A204.1 (cell line): ENCODE measurements around the gene MYL5.

ENCODE experiments used
- FAIRE-seq: peaks from 2 replicates; lab custom pipeline; 2012; peaks lifted over from hg19 to GRCh38; lab: Jason Lieb, UNC

The MYL5 gene

GRCh38 chr4:707929-708630 is 33.7 kb downstream of the MYL5 start:
- no peak for FAIRE-seq

DNA sequence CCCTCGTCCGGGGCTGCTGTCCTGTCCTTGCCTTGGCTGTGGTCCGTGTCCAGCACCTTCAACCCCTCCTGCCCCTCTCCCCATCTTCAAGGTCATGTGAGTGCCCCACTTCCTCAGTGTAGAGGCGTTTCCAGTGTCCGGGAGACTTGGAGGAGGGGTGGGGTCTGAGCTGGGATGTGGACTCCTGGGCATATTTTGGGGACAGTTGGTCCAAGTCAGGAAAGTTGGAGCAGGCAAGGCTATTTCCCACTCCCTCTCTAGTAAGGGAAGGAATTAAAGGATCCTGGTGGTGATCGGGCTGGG is 34.2 kb downstream of the MYL5 start:
- no peak for FAIRE-seq

DNA sequence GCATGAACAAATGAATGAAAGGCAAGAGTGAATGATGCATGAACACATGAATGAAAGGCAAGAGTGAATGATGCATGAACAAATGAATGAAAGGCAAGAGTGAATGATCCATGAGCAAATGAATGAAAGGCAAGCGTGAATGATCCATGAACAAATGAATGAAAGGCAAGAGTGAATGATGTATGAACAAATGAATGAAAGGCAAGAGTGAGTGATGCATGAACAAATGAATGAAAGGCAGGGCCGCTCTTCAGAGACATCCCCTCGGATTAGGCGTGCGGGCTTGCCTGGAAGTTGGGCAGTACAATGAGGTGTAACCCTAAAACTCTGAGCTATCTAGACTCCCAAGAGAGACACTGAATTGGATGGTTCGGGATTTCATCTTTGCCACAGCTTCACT is 35.0 kb downstream of the MYL5 start:
- FAIRE-seq = no peak

- FAIRE-seq = no peak
Observed at GRCh38 chr4:710116-710515, 35.8 kb downstream of the MYL5 start.

GRCh38 chr4:710916-711315 is 36.6 kb downstream of the MYL5 start:
- FAIRE-seq = no peak

DNA sequence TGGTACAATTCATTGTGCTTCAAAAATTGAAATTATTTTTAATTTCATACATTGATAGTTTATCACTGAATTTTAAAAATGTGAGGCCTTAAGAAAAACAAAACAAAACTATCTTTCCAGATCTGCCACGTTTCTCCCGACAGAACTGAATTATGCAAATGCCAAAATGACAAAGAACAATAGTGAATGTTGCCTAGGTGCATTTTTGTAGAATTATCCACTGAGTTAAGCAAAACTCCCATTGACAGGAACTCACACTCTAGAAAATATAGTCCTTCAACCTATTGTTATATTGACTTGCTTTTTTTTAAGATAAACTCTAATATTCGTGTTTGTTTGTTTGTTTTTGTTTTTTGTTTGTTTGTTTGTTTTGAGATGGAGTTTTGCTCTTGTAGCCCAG is 37.8 kb downstream of the MYL5 start:
- no peak for FAIRE-seq

DNA sequence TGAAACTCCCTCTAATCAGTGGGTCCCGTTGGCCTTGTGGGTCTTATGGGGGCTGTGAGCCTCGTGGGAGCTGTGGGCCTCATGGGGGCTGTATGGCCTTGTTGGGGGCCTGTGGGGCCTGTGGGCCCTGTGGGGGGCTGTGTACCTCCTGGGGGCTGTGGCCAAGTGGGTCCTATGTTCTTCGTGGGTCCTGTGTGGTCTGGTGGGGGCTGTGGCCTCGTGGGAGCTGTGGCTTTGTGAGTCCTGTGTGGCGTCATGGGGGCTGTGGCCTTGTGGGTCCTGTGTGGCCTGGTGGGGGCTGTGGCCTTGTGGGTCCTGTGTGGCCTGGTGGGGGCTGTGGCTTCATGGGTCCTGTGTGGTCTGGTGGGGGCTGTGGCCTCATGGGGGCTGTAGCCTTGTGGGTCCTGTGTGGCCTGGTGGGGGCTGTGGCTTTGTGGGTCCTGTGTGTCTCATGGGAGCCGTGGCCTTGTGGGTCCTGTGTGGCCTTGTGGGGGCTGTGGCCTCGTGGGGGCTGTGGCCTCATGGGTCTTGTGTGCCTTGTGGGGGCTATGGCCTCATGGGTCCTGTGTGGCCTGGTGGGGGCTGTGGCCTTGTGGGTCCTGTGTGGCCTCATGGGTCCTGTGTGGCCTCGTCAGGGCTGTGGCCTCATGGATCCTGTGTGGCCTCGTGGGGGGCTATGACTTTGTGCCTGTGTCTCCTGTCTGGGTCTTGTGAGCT is 38.7 kb downstream of the MYL5 start:
- no peak for FAIRE-seq

GRCh38 chr4:714087-714486 is 39.7 kb downstream of the MYL5 start:
- no peak for FAIRE-seq

DNA sequence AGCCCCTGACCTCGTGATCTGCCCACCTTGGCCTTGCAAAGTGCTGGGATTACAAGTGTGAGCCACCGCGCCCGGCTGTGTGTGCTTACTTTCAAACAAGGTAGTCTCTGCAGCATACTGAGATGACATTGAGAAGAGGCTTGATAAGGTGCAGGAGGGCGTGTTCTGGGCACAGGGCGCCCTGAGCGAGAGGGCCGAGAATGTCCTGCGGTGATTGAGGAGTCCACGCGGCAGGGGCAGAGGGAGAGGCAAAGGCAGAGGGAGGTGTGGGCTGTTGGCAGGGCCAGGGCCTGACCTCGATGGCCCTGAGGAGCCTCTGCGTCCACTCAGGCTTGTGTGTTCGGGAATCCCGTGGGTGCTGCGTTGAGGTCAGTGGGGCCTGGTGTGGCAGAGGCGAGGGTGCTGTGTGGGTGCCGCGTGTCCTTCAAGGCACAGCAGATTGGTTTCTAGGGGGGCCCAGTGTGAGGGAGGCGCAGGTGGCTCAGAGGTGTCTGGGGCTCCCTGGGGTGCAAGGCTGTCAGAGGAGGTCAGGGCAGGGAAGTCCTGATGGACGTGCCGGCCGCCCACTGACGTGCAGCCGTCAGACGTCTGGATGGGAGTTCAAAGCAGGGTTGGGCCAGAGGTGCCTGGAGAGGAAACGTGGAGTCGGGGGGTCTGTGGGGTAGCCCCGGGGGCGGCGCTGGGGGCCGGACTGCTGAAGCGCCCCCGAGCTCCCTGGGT is 43.4 kb downstream of the MYL5 start:
- FAIRE-seq = no peak

DNA sequence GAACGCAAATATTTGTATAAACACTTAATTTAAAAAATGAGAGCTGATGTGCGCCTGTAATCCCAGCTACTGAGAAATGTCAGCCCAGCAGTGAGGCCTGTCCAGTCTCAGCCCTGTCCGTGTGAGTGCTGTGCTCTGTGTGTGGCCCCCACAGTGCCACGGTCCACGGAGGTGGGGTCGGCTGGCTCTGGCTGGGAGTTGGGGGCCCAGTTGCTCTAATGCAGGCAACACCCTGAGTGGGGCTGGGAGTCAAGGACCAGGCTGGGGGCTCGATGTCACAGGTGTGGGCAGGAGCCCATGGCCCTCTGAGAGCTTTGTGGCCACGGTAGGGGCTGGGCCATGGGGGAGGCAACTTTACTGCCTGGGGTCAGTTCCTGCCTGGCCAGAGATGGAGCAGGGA is 44.1 kb downstream of the MYL5 start:
- FAIRE-seq = no peak

- no peak for FAIRE-seq
Observed at GRCh38 chr4:720111-720860, 45.9 kb downstream of the MYL5 start.

- FAIRE-seq = no peak
Observed at GRCh38 chr4:721261-722168, 47.2 kb downstream of the MYL5 start.

GRCh38 chr4:722169-722725 is 47.9 kb downstream of the MYL5 start:
- no peak for FAIRE-seq

- FAIRE-seq = no peak
Observed at GRCh38 chr4:722851-723360, 48.6 kb downstream of the MYL5 start.

DNA sequence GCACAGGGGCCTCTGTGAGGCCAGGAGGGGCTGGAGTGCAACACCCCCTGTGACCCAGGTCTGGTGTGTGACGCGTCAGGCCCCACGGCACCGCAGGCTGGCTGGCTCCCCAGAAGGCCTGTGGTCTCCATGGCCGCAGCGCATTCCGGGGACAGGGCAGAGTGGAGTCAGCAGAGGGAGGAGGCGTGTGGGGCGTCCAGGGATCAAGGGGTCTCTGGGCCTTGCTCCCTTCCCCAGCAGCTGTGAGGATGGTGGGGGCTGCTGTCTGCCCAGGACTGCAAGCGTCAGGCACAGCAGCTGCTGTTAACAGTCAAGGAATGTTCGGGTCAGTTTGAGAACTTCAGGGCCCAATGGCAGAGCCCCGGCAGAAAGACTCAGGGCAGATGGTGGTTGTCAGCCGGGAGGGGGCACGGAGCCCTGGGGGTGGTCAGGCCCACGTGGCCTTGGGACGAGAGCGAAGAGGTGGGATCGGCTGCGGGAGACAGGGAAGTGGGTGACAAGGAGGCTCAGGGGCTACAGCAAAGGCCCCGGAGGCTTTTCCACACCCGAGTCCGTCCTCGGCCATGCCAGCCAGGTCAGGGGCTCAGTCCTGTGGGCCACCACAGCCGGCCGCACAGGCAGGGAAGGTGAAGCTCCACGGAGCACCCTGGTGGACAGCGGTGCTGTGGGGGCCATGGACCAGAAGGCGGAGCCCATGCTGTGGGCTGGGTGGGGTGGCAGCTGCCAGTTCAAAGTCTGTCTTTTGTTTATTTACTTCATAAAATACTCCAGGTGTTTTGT is 49.6 kb downstream of the MYL5 start:
- no peak for FAIRE-seq

DNA sequence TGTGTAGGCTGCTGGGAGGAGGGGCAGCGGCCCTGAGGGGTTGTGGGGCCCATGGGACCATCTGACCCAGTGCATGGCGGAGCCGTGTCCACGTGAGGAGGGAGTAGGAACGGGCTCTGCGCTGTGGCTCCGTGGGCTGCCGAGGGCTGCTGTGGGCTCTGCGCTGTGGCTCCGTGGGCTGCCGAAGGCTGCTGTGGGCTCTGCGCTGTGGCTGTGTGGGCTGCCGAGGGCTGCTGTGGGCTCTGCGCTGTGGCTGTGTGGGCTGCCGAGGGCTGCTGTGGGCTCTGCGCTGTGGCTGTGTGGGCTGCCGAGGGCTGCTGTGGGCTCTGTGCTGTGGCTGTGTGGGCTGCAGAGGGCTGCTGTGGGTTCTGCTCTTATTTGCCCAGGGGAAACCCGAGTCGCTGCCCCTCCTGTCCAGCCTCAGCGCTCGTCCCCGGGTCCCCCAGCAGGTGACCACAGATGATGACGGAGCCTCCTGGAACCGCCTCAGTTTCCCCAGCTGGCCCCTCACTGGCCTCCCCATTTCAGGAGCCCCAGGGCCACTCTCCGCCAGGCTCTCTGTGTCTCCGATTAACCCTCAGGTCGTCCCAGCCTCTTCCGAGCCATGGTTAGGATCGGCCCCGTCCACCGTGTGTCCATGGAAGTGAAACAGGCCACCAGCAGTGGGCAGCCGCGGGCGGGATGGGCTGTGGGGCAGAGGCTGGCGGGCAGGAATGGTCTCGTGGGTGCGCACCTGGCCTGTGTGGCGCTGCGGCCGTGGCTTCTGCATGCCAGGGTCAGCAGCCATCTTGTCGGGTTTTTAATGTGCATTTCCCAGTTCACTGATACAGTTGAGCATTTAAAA is 51.3 kb downstream of the MYL5 start:
- FAIRE-seq = no peak

DNA sequence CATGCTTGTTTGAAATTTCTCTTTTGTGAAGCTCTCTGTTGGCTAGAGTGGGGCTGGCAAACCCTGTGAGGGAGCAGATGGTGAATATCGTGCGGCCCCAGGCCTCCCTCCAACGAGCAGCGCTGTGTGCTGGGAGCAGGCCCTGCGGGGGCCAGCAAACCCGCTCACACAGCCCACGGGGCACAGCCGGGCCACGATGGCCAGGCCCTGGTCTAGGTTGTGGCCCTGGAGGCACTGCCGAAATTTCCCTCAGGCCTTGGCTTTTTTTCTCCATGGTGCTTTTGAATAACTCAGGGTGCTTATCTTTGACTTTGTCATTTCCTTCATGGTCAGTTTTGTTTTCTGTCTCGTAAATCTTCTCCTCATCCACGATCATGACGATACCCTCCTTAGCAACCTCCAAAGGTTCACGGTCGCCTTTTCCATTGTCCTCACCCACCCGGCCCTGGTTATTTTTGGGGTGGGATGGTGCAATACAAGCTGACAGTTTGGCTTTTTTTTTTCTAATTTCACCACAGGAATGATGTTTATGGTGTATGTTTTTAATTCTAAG is 52.0 kb downstream of the MYL5 start:
- FAIRE-seq = no peak

- FAIRE-seq = no peak
Observed at GRCh38 chr4:726838-727237, 52.5 kb downstream of the MYL5 start.

GRCh38 chr4:727576-727975 is 53.2 kb downstream of the MYL5 start:
- FAIRE-seq = no peak
